Fibroblast of lung (primary cell): ENCODE measurements around the gene TLR4. TPM values are rescaled to one million over a fixed set of nuclear protein-coding genes. Genes with fewer than 3 reads are reported as not detected.
A peak's percentile ranks its signal among the peaks of the same experiment; 100 is the strongest.

Source experiments
- DNase-seq, 2 donors: peaks; one replicate each; pipeline versions ENCODE4 v3.0.0 to v3.0.0-alpha.2; 2010; ENCODE audit warnings: low read depth in 2 of 2
- H2AFZ ChIP-seq: 2 replicates; pipeline ENCODE4 v1.5.1; 2012; ENCODE audit warnings: low read length, control low read depth, inconsistent platforms
- H3K27ac ChIP-seq: 2 replicates; pipeline ENCODE4 v1.5.1; 2011; ENCODE audit warnings: low read length, control low read depth; ENCODE audit not compliant: insufficient read depth
- H3K27me3 ChIP-seq: 2 replicates; pipeline ENCODE4 v1.5.1; 2011; ENCODE audit warnings: mild to moderate bottlenecking, low read length; ENCODE audit not compliant: control insufficient read depth, insufficient read depth
- H3K36me3 ChIP-seq: 2 replicates; pipeline ENCODE4 v1.5.1; 2011; ENCODE audit warnings: low read length; ENCODE audit not compliant: control insufficient read depth, insufficient read depth
- H3K4me1 ChIP-seq: 2 replicates; pipeline ENCODE4 v1.5.1; 2011; ENCODE audit warnings: low read length; ENCODE audit not compliant: control insufficient read depth, insufficient read depth; ENCODE audit errors: extremely low read depth
- H3K4me2 ChIP-seq: 2 replicates; pipeline ENCODE4 v1.5.1; 2011; ENCODE audit warnings: low read length, control low read depth; ENCODE audit not compliant: insufficient read depth; ENCODE audit errors: extremely low read depth
- H3K4me3 ChIP-seq, 4 experiments: fragments of 200-600 bp in 1 of 4; sonication (generic) in 1 of 4; replicated peaks in 1 of 4; 2 replicates each; pipeline ENCODE4 v1.5.1; 2011 to 2016; ENCODE audit warnings: low read length in 4 of 4, low read depth in 3 of 4, mild to moderate bottlenecking in 3 of 4, control low read depth in 2 of 4, inconsistent platforms in 1 of 4, mixed read lengths in 1 of 4; ENCODE audit not compliant: insufficient read depth in 1 of 4; ENCODE audit errors: control extremely low read depth in 1 of 4
- H3K79me2 ChIP-seq: 2 replicates; pipeline ENCODE4 v1.5.1; 2012; ENCODE audit warnings: mild to moderate bottlenecking, low read length, inconsistent platforms; ENCODE audit not compliant: control insufficient read depth, insufficient read depth
- H3K9ac ChIP-seq: 2 replicates; pipeline ENCODE4 v1.5.1; 2011; ENCODE audit warnings: mild to moderate bottlenecking, low read length, control low read depth; ENCODE audit not compliant: insufficient read depth
- H3K9me3 ChIP-seq: 2 replicates; pipeline ENCODE4 v1.5.1; 2012; ENCODE audit warnings: low read depth, low read length; ENCODE audit not compliant: control insufficient read depth, insufficient read depth
- H4K20me1 ChIP-seq: 2 replicates; pipeline ENCODE4 v1.5.1; 2011; ENCODE audit warnings: low read length; ENCODE audit not compliant: control insufficient read depth, insufficient read depth; ENCODE audit errors: extremely low read depth
- CTCF ChIP-seq, 2 donors: IDR thresholded peaks in 1 of 2; conservative IDR thresholded peaks in 1 of 2; 1 replicate in 1 of 2; 2 replicates in 1 of 2; pipeline ENCODE4 v1.5.1; 2011 to 2012; ENCODE audit warnings: low read length in 2 of 2, control low read depth in 1 of 2, inconsistent platforms in 1 of 2, low read depth in 1 of 2, mild to moderate bottlenecking in 1 of 2
- EZH2 ChIP-seq: IDR thresholded peaks from 2 replicates; pipeline ENCODE4 v1.5.1; 2012; ENCODE audit warnings: low read length, control low read depth, mild to moderate bottlenecking; ENCODE audit errors: missing control alignments
- polyA plus RNA-seq, 2 donors: library from polyadenylated mRNA; depleted of rRNA in 1 of 2; stranded (reverse) in 1 of 2; unstranded in 1 of 2; fragments of >200 nt; gene quantifications; 2 replicates each; pipeline ENCODE4 v1.2.1, GENCODE V29; 2011 to 2012; ENCODE audit warnings: missing spikeins in 1 of 2
- total RNA-seq: library from RNA; depleted of rRNA; stranded (reverse); fragments of >200 nt; gene quantifications from 2 replicates; pipeline ENCODE4 v1.2.1, GENCODE V29; 2014

TLR4 gene
- total and polyA plus RNA-seq, 2 donors (not counting 1 experiment from before 2014, with no cell fraction given): 2.2 to 2.6 TPM

- Histone ChIP-seq H3K4me1 (peaks cover 9% of the 10 kb centered on the region), H3K79me2 (no peaks in the 10 kb centered on the region), H3K9me3 (no peaks in the 10 kb centered on the region), H3K4me3 (peak overlapping the region in 1 of 4 experiments; percentile 56), H3K36me3 (no peaks in the 10 kb centered on the region), H3K27me3 (no peaks in the 10 kb centered on the region), H3K9ac (no peak overlapping the region), H2AFZ (peak overlapping the region; percentile 14), H4K20me1 (no peaks in the 10 kb centered on the region), H3K27ac (no peak overlapping the region), H3K4me2 (no peak overlapping the region)
- TF ChIP-seq CTCF (conservative IDR thresholded peaks at IDR 0.05 in 1 of 2, IDR thresholded peaks at IDR 0.05 in 1 of 2; ENCODE audit: low read depth in 1 of 2, low read length in 2 of 2) (no peak), EZH2 (no peak)
- no peak for DNase-seq
Measured at GRCh38 chr9:117705386-117705785, 1.2 kb downstream of the TLR4 start.

- Histone ChIP-seq H3K4me2 (no peak overlapping the region), H3K27ac (no peak overlapping the region), H3K4me1 (peaks cover 9% of the 10 kb centered on the region), H3K9ac (no peak overlapping the region), H2AFZ (no peak overlapping the region), H3K27me3 (no peaks in the 10 kb centered on the region), H3K36me3 (no peaks in the 10 kb centered on the region), H3K4me3 (peak overlapping the region in 1 of 4 experiments; percentile 12), H4K20me1 (no peaks in the 10 kb centered on the region), H3K79me2 (no peaks in the 10 kb centered on the region), H3K9me3 (no peaks in the 10 kb centered on the region)
- TF ChIP-seq CTCF (conservative IDR thresholded peaks at IDR 0.05 in 1 of 2, IDR thresholded peaks at IDR 0.05 in 1 of 2; ENCODE audit: low read depth in 1 of 2, low read length in 2 of 2) (no peak), EZH2 (no peak)
- DNase-seq: peak in 1 of 2 donors; percentile 47
Measured at GRCh38 chr9:117706421-117707116, 2.4 kb downstream of the TLR4 start.

- H4K20me1 ChIP-seq: no peaks in the 10 kb centered on the region
- no peaks in the 10 kb centered on the region for H3K9me3 ChIP-seq
- H3K4me1 ChIP-seq: peaks cover 9% of the 10 kb centered on the region
- TF ChIP-seq EZH2: no peak
- no peak for TF ChIP-seq CTCF (conservative IDR thresholded peaks at IDR 0.05 in 1 of 2, IDR thresholded peaks at IDR 0.05 in 1 of 2; ENCODE audit: low read depth in 1 of 2, low read length in 2 of 2)
- H3K9ac ChIP-seq: no peak overlapping the region
- no peaks in the 10 kb centered on the region for H3K36me3 ChIP-seq
- H2AFZ ChIP-seq: no peak overlapping the region
- no peaks in the 10 kb centered on the region for H3K27me3 ChIP-seq
- H3K79me2 ChIP-seq: no peaks in the 10 kb centered on the region
- no peak for DNase-seq
- H3K4me3 ChIP-seq: no peak overlapping the region
- H3K4me2 ChIP-seq: no peak overlapping the region
- no peak overlapping the region for H3K27ac ChIP-seq
Measured at GRCh38 chr9:117707561-117707960, 3.4 kb downstream of the TLR4 start.
